HG03060 (cell line): ENCODE measurements around the gene KDM4C.
"Not testable (repeated sequence)": the region's sequence is repeated elsewhere in the genome, so short reads cannot be mapped to it uniquely, and the experiment has no call there.

Source experiments
- ATAC-seq: cut with Tn5 transposase; IDR thresholded peaks from one replicate; pipeline ENCODE4 v1.9.1; 2021; ENCODE audit warnings: low read depth, moderate number of reproducible peaks; ENCODE audit not compliant: unreplicated experiment

Gene KDM4C

GRCh38 chr9:7008411-7008810 is 250.6 kb downstream of the KDM4C start:
- ATAC-seq, result no peak

GRCh38 chr9:7009065-7009464 is 251.3 kb downstream of the KDM4C start:
- no peak for ATAC-seq

- no peak for ATAC-seq
Measured at GRCh38 chr9:7011395-7012067, 253.8 kb downstream of the KDM4C start.

GRCh38 chr9:7027996-7028395 is 270.2 kb downstream of the KDM4C start:
- ATAC-seq, result no peak

- ATAC-seq, result no peak
Measured at GRCh38 chr9:7028591-7028990, 270.8 kb downstream of the KDM4C start.

GRCh38 chr9:7030943-7031342 is 273.2 kb downstream of the KDM4C start:
- not testable (repeated sequence) for ATAC-seq

GRCh38 chr9:7033076-7034045 is 275.6 kb downstream of the KDM4C start:
- no peak for ATAC-seq

GRCh38 chr9:7037176-7037575 is 279.4 kb downstream of the KDM4C start:
- no peak for ATAC-seq

GRCh38 chr9:7042124-7042523 is 284.4 kb downstream of the KDM4C start:
- ATAC-seq, result no peak

GRCh38 chr9:7045361-7045760 is 287.6 kb downstream of the KDM4C start:
- no peak for ATAC-seq

- no peak for ATAC-seq
Measured at GRCh38 chr9:7051711-7052110, 293.9 kb downstream of the KDM4C start.

- ATAC-seq, result no peak
Measured at GRCh38 chr9:7053903-7054302, 296.1 kb downstream of the KDM4C start.

- ATAC-seq, result peak; percentile 35
Measured at GRCh38 chr9:7055171-7055903, 297.6 kb downstream of the KDM4C start.

- ATAC-seq, result no peak
Measured at GRCh38 chr9:7056254-7056653, 298.5 kb downstream of the KDM4C start.

GRCh38 chr9:7058473-7058872 is 300.7 kb downstream of the KDM4C start:
- no peak for ATAC-seq

GRCh38 chr9:7067169-7067568 is 309.4 kb downstream of the KDM4C start:
- no peak for ATAC-seq

GRCh38 chr9:7071916-7072315 is 314.1 kb downstream of the KDM4C start:
- no peak for ATAC-seq

- no peak for ATAC-seq
Measured at GRCh38 chr9:7073706-7074105, 315.9 kb downstream of the KDM4C start.

- no peak for ATAC-seq
Measured at GRCh38 chr9:7075154-7075553, 317.4 kb downstream of the KDM4C start.

GRCh38 chr9:7079051-7079450 is 321.3 kb downstream of the KDM4C start:
- ATAC-seq, result no peak

GRCh38 chr9:7081065-7081600 is 323.4 kb downstream of the KDM4C start:
- no peak for ATAC-seq
